ENCODE data around the gene MTSS2. TPM values are rescaled to one million over a fixed set of nuclear protein-coding genes. Genes with fewer than 3 reads are reported as not detected.

MTSS2 gene
- total and polyA plus RNA-seq, 5 donors: 47.5 to 71.2 (median 66.4) TPM

GRCh38 chr16:70705056-70705455, 19.2 kb upstream of the MTSS2 start:
- intact Hi-C loops (cut with DNase I): no loop called here
- WGBS: 92% methylated on average over 8 of the region's 8 CpGs
- Histone ChIP-seq H3K27me3 (ENCODE audit: control insufficient read depth, insufficient read depth) (no peaks in the 10 kb centered on the region), H3K9me3 (ENCODE audit: control insufficient read depth, low read length) (no peaks in the 10 kb centered on the region), H3K27ac (ENCODE audit: low read length) (no peak overlapping the region), H3K4me3 (ENCODE audit: low read length) (no peak overlapping the region), H3K4me1 (ENCODE audit: control insufficient read depth, insufficient read depth, low read length) (peaks cover 11% of the 10 kb centered on the region)
- DNase-seq (peak in 1 of 3 donors; percentile 47), ATAC-seq (no peak)

GRCh38 chr16:70704586-70704985, 18.7 kb upstream of the MTSS2 start:
- Histone ChIP-seq H3K9me3 (ENCODE audit: control insufficient read depth, low read length) (no peaks in the 10 kb centered on the region), H3K4me1 (ENCODE audit: control insufficient read depth, insufficient read depth, low read length) (peaks cover 11% of the 10 kb centered on the region), H3K27me3 (ENCODE audit: control insufficient read depth, insufficient read depth) (no peaks in the 10 kb centered on the region), H3K4me3 (ENCODE audit: low read length) (no peak overlapping the region), H3K27ac (ENCODE audit: low read length) (no peak overlapping the region)
- intact Hi-C loops (cut with DNase I): no loop called here
- 87% methylated on average over 11 of the region's 11 CpGs for WGBS
- no peak for ATAC-seq
- peak in 1 of 3 donors; percentile 40 for DNase-seq

GRCh38 chr16:70703835-70704381, 18.1 kb upstream of the MTSS2 start:
- peak in 1 of 2 donors; percentile 1 for ATAC-seq
- Histone ChIP-seq H3K4me1 (ENCODE audit: control insufficient read depth, insufficient read depth, low read length) (peaks cover 11% of the 10 kb centered on the region), H3K9me3 (ENCODE audit: control insufficient read depth, low read length) (no peaks in the 10 kb centered on the region), H3K27me3 (ENCODE audit: control insufficient read depth, insufficient read depth) (no peaks in the 10 kb centered on the region), H3K27ac (ENCODE audit: low read length) (peak overlapping the region; percentile 58), H3K4me3 (ENCODE audit: low read length) (no peak overlapping the region)
- WGBS: 81% methylated on average over 6 of the region's 6 CpGs
- intact Hi-C loops (cut with DNase I): no loop called here
- peak in 1 of 3 donors; percentile 37 for DNase-seq

GRCh38 chr16:70703041-70703834, 17.4 kb upstream of the MTSS2 start:
- intact Hi-C loops (cut with DNase I): no loop called here
- WGBS: 53% methylated on average over 16 of the region's 16 CpGs

GRCh38 chr16:70702624-70703023, 16.8 kb upstream of the MTSS2 start:
- no peak overlapping the region for H3K4me3 ChIP-seq (ENCODE audit: low read length)
- H3K9me3 ChIP-seq (ENCODE audit: control insufficient read depth, low read length): no peaks in the 10 kb centered on the region
- intact Hi-C loops (cut with DNase I): no loop called here
- peak overlapping the region; percentile 58 for H3K27ac ChIP-seq (ENCODE audit: low read length)
- no peak for ATAC-seq
- WGBS: 80% methylated on average over 8 of the region's 8 CpGs
- peaks cover 11% of the 10 kb centered on the region for H3K4me1 ChIP-seq (ENCODE audit: control insufficient read depth, insufficient read depth, low read length)
- DNase-seq: no peak
- H3K27me3 ChIP-seq (ENCODE audit: control insufficient read depth, insufficient read depth): no peaks in the 10 kb centered on the region

More at GRCh38 chr16:70703041-70703834, 17.4 kb upstream of the MTSS2 start:
- peaks cover 11% of the 10 kb centered on the region for H3K4me1 ChIP-seq (ENCODE audit: control insufficient read depth, insufficient read depth, low read length)
- no peaks in the 10 kb centered on the region for H3K27me3 ChIP-seq (ENCODE audit: control insufficient read depth, insufficient read depth)
- ATAC-seq (peak; percentile 73), DNase-seq (peak; percentile 76 to 89 (median 88))
- peak overlapping the region; percentile 58 for H3K27ac ChIP-seq (ENCODE audit: low read length)
- H3K4me3 ChIP-seq (ENCODE audit: low read length): no peak overlapping the region
- H3K9me3 ChIP-seq (ENCODE audit: control insufficient read depth, low read length): no peaks in the 10 kb centered on the region

GRCh38 chr16:70701998-70702397, 16.1 kb upstream of the MTSS2 start:
- WGBS: 78% methylated on average over 8 of the region's 8 CpGs
- no peaks in the 10 kb centered on the region for H3K9me3 ChIP-seq (ENCODE audit: control insufficient read depth, low read length)
- H3K4me3 ChIP-seq (ENCODE audit: low read length): no peak overlapping the region
- intact Hi-C loops (cut with DNase I): no loop called here
- DNase-seq (no peak), ATAC-seq (no peak)
- H3K27me3 ChIP-seq (ENCODE audit: control insufficient read depth, insufficient read depth): no peaks in the 10 kb centered on the region
- H3K4me1 ChIP-seq (ENCODE audit: control insufficient read depth, insufficient read depth, low read length): peaks cover 18% of the 10 kb centered on the region
- H3K27ac ChIP-seq (ENCODE audit: low read length): no peak overlapping the region

- Histone ChIP-seq H3K27me3 (ENCODE audit: control insufficient read depth, insufficient read depth) (no peaks in the 10 kb centered on the region), H3K27ac (ENCODE audit: low read length) (no peak overlapping the region), H3K9me3 (ENCODE audit: control insufficient read depth, low read length) (no peaks in the 10 kb centered on the region), H3K4me3 (ENCODE audit: low read length) (no peak overlapping the region), H3K4me1 (ENCODE audit: control insufficient read depth, insufficient read depth, low read length) (peaks cover 17% of the 10 kb centered on the region)
- 82% methylated on average over 9 of the region's 9 CpGs for WGBS
- intact Hi-C loops (cut with DNase I): no loop called here
- no peak for DNase-seq
- ATAC-seq: no peak
These were observed 15.7 kb upstream of the MTSS2 start for GRCh38 chr16:70701596-70701995.

- no peak overlapping the region for H3K27ac ChIP-seq (ENCODE audit: low read length)
- H3K27me3 ChIP-seq (ENCODE audit: control insufficient read depth, insufficient read depth): no peaks in the 10 kb centered on the region
- intact Hi-C loops (cut with DNase I): no loop called here
- ATAC-seq (no peak), DNase-seq (no peak)
- no peak overlapping the region for H3K4me3 ChIP-seq (ENCODE audit: low read length)
- no peaks in the 10 kb centered on the region for H3K9me3 ChIP-seq (ENCODE audit: control insufficient read depth, low read length)
- 77% methylated on average over 3 of the region's 3 CpGs for WGBS
- H3K4me1 ChIP-seq (ENCODE audit: control insufficient read depth, insufficient read depth, low read length): peaks cover 17% of the 10 kb centered on the region
These were observed 15.2 kb upstream of the MTSS2 start for GRCh38 chr16:70701036-70701435.

GRCh38 chr16:70700101-70701020, 14.5 kb upstream of the MTSS2 start:
- Histone ChIP-seq H3K9me3 (ENCODE audit: control insufficient read depth, low read length) (no peaks in the 10 kb centered on the region), H3K4me1 (ENCODE audit: control insufficient read depth, insufficient read depth, low read length) (peaks cover 20% of the 10 kb centered on the region), H3K4me3 (ENCODE audit: low read length) (no peak overlapping the region), H3K27me3 (ENCODE audit: control insufficient read depth, insufficient read depth) (no peaks in the 10 kb centered on the region), H3K27ac (ENCODE audit: low read length) (peak overlapping the region; percentile 31)
- ATAC-seq: peak; percentile 65
- peak in 2 of 3 donors; percentile 88 to 89 for DNase-seq
- intact Hi-C loops (cut with DNase I): no loop called here
- 68% methylated on average over 30 of the region's 30 CpGs for WGBS

GRCh38 chr16:70699696-70700095, 13.8 kb upstream of the MTSS2 start:
- peaks cover 22% of the 10 kb centered on the region for H3K4me1 ChIP-seq (ENCODE audit: control insufficient read depth, insufficient read depth, low read length)
- no peaks in the 10 kb centered on the region for H3K9me3 ChIP-seq (ENCODE audit: control insufficient read depth, low read length)
- DNase-seq (no peak), ATAC-seq (no peak)
- no peaks in the 10 kb centered on the region for H3K27me3 ChIP-seq (ENCODE audit: control insufficient read depth, insufficient read depth)
- no peak overlapping the region for H3K27ac ChIP-seq (ENCODE audit: low read length)
- H3K4me3 ChIP-seq (ENCODE audit: low read length): no peak overlapping the region
- 92% methylated on average over 17 of the region's 17 CpGs for WGBS
- intact Hi-C loops (cut with DNase I): no loop called here

GRCh38 chr16:70698901-70699300, 13.0 kb upstream of the MTSS2 start:
- ATAC-seq (no peak), DNase-seq (no peak)
- Histone ChIP-seq H3K27ac (ENCODE audit: low read length) (no peak overlapping the region), H3K4me3 (ENCODE audit: low read length) (no peak overlapping the region), H3K4me1 (ENCODE audit: control insufficient read depth, insufficient read depth, low read length) (peaks cover 26% of the 10 kb centered on the region), H3K9me3 (ENCODE audit: control insufficient read depth, low read length) (no peaks in the 10 kb centered on the region), H3K27me3 (ENCODE audit: control insufficient read depth, insufficient read depth) (no peaks in the 10 kb centered on the region)
- 85% methylated on average over 10 of the region's 10 CpGs for WGBS
- intact Hi-C loops (cut with DNase I): no loop called here

Data from right cardiac atrium (tissue), 5 donors.